IPS-NIHi11 (cell line): ENCODE measurements around the gene SECISBP2.
"Not testable (repeated sequence)": the region's sequence is repeated elsewhere in the genome, so short reads cannot be mapped to it uniquely, and the experiment has no call there.

Experiments
- DNase-seq: peaks from one replicate; pipeline ENCODE4 v3.0.0; 2012; ENCODE audit warnings: mixed read lengths, low spot score

SECISBP2 gene

DNA sequence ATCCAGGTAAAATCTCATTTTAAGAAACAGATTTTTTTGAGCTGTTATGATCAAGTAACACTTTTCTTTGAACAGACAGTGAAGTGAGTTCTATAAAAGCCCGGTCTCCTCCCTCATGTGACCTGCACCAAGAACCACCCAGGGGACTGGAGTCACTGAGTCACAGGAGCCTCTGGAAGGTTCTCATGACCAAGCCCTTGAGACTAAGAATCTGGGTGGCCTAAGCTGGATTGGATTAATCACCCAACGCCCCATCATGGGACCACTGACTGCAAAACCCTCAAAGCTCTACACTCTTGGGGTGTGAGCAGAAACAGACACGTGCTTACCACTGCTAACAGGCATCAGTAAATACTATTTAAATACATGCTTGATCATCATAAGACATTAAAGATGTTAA is 48.4 kb downstream of the SECISBP2 start:
- DNase-seq, result no peak

DNA sequence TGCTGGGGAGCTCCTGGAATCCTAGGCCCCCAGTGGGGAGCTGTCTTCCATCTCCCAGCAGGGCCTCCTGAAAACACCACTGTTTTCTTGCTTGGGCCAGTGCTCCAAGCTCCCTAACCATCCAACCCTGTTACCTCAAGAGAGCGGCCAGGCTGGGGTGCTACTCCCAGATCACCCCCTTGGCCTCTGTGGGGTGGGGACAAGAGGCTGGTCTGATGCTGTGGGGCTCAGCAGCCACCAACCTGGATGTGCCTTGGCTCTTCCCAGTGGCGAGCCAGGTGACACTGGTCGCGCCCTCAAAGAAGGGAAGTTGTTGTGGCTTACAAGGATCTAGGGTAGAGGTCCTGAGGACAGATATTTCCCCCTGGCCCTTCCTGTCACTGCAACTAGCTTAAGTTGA is 49.0 kb downstream of the SECISBP2 start:
- no peak for DNase-seq

GRCh38 chr9:89367726-89368437 is 49.6 kb downstream of the SECISBP2 start:
- DNase-seq, result no peak

DNA sequence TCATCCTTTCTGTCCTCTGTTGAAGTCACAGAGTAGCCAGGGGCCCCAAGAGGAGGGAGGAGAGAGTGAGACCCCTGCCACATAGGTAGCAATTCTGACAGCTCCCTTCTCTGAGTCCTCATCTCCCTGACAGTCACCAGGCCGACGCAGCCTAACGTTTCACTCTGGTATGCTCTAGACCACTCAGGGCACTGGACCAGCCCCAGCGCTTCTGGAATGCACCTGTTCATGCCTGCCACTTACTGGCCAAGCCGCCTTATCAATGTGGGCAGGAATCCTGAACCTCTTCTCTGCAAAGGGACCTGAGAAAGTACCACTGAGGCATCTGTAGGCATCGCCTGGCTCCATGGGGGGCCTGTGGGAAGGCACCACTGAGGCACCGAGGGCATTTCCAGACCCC is 50.2 kb downstream of the SECISBP2 start:
- DNase-seq, result no peak

GRCh38 chr9:89368978-89369377 is 50.7 kb downstream of the SECISBP2 start:
- no peak for DNase-seq

DNA sequence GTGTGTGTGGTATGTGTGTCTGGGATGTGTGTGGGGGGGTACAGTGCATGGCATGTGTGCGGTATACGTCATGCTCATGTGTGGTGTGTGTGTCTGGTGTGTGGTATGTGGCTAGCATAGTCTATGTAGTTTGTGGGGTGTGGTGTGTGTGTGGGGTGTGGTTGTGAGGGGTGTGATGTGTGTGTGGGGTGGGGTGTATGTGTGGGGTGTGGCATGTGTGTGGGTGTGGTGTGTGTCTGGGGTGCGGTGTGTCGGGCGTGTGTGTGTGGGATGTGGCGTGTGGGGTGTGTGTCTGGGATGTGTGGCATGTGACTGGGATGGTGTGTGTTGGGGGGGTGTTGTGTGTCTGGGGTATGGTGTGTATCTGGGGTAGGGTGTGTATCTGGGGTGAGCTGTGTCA is 52.3 kb downstream of the SECISBP2 start:
- DNase-seq, result no peak

GRCh38 chr9:89371791-89372190 is 53.5 kb downstream of the SECISBP2 start:
- DNase-seq, result not testable (repeated sequence)

- DNase-seq, result no peak
These were observed 54.0 kb downstream of the SECISBP2 start for GRCh38 chr9:89372230-89372816.

- DNase-seq, result no peak
These were observed 54.7 kb downstream of the SECISBP2 start for GRCh38 chr9:89372979-89373378.

- DNase-seq, result no peak
These were observed 55.9 kb downstream of the SECISBP2 start for GRCh38 chr9:89374176-89374575.

- no peak for DNase-seq
These were observed 57.0 kb downstream of the SECISBP2 start for GRCh38 chr9:89375191-89375760.

GRCh38 chr9:89376286-89376685 is 58.0 kb downstream of the SECISBP2 start:
- no peak for DNase-seq

- no peak for DNase-seq
These were observed 58.5 kb downstream of the SECISBP2 start for GRCh38 chr9:89376741-89377351.

DNA sequence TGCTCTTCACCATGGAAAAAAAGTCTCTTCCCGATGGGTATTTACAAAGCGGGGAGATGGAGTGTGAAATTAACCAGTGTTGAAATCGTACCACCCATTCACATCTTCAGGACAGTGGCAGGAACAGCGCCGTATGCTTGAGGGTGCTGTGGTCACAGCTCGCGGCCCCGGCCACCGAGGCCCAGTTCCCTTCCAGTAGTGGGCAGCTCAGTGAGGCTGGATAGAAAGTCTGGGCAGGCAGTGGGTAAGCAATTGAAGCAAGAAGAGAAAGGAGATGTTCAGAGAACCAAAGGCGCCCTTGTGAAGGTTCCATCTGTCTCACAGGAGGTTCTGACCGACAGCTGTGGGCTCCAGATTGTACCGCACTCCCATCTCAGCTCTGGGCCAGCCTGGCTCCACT is 59.1 kb downstream of the SECISBP2 start:
- DNase-seq, result no peak

DNA sequence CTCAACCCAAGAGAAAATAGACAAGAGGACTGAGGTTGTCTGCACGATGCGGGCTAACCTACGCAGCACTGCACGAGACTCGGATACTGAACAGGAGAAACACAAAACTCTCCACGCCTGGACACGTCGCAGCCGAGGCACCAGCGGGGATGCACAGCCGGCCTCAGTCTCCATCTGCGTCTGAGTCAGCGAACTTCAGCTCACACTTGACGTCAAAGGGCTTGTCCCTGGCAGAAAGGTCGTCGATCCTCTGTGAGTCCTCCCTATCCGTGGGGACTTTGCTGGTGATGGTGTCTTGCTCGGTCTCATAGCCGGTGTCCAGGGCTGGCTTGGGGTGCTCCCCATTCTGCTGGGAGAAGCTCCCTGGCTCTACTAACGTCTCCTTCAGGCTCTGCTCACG is 60.2 kb downstream of the SECISBP2 start:
- DNase-seq, result no peak

GRCh38 chr9:89379031-89379430 is 60.7 kb downstream of the SECISBP2 start:
- no peak for DNase-seq

- DNase-seq, result no peak
These were observed 61.3 kb downstream of the SECISBP2 start for GRCh38 chr9:89379508-89380115.

DNA sequence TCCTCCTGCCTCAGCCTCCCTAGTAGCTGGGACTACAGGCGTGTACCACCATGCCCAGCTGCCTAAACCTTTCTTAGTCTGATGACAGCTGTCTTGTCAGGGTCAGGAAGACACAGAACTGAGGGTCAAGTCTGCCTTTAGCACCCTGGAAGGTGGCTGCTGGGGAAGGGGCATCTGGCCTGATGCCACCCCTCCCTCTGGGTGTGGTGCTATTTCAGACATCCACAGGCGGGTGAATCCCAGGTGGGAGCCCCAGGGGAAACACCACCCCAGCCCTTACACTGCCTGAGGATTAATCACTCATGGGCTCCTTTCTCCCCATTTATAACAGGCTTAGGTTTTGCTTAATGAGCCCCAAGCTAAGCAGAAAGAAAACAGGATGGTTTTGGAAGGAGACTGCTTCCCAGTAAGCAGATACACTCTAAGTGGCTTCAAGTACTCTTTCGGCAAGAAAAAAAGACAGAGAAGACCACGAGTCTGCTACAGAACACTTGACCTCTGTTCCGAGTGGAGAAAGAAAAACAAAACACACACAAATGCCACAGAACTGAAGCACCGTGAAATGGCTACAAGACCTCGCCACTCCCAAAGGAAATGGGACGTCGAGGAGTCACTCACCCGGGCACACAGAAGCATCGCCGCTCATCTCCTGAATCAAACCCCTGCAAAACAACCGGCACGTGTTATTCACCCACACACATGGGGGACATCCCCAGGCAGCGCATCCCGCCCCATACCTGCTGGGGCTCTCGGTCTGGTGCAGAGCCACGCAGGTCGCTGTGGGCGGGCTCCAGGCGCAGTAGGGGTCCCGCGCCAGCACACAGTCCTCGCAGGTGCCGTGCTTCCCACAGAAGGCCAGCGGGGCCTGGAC is 62.4 kb downstream of the SECISBP2 start:
- DNase-seq, result no peak

DNA sequence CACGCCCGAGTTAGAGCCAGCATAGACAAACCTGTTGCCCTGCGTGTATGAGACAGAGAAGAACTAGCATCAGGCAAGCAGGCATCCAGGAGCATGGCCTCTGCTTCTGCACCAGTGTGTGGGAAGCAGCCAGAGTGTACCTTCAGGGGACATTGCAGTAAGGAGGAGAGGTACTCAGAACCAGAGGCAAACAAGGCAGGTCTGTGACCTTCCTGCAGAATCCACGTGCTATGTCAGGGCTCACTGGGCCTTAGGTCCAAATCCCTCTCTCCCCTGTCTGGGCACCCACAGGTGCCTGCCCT is 63.0 kb downstream of the SECISBP2 start:
- no peak for DNase-seq

GRCh38 chr9:89382026-89382986 is 64.0 kb downstream of the SECISBP2 start:
- DNase-seq, result no peak
